IMR-90 (cell line): Measurements from ENCODE around the gene NLRC5. TPM values are rescaled to one million over a fixed set of nuclear protein-coding genes. Genes with fewer than 3 reads are reported as not detected.

Experiments used
- ATAC-seq: fragments of 200-7000 bp; cut with Tn5 transposase; 2 replicates; pipeline ENCODE4 v1.9.1; 2020; ENCODE audit warnings: low read depth, mild to moderate bottlenecking, moderate library complexity
- BruUV-seq: library from RNA; stranded (reverse); fragments of 400-500 nt; replicated peaks from 2 replicates; lab custom pipeline; 2021; lab: Mats Ljungman, UMichigan
- CTCF ChIA-PET: fragments of 300-600 bp; formaldehyde crosslinking; extraction: SDS; loops from one replicate; lab custom pipeline; 2021; ENCODE audit warnings: antibody characterized with exemption; lab: Yijun Ruan, JAX
- POLR2A ChIA-PET: fragments of 300-600 bp; sonication (Branson Sonifier 250); formaldehyde crosslinking; loops from one replicate; lab custom pipeline; 2022; ENCODE audit warnings: antibody characterized with exemption; ENCODE audit not compliant: unreplicated experiment; lab: Charles Lee
- DNase-seq: peaks from one replicate; pipeline ENCODE4 v3.0.0; 2013
- H2AFZ ChIP-seq: replicated peaks from 2 replicates; pipeline ENCODE3; 2013; ENCODE audit warnings: low read length, mild to moderate bottlenecking; ENCODE audit not compliant: poor library complexity
- H2AK5ac ChIP-seq: 2 replicates; pipeline ENCODE4 v1.6.1; 2013; ENCODE audit warnings: low read depth, low read length, inconsistent platforms
- H2AK9ac ChIP-seq: replicated peaks from 2 replicates; pipeline ENCODE3; 2013; ENCODE audit warnings: mild to moderate bottlenecking, low read depth, low read length, moderate library complexity; ENCODE audit not compliant: poor library complexity
- H2BK120ac ChIP-seq: 2 replicates; pipeline ENCODE4 v1.6.1; 2013; ENCODE audit warnings: low read depth, low read length, inconsistent platforms
- H2BK15ac ChIP-seq: 3 replicates; pipeline ENCODE4 v1.6.1; 2013; ENCODE audit warnings: low read depth, low read length, inconsistent platforms
- H2BK20ac ChIP-seq: 2 replicates; pipeline ENCODE4 v1.6.1; 2013; ENCODE audit warnings: low read depth, mild to moderate bottlenecking, inconsistent platforms, low read length, moderate library complexity
- H2BK5ac ChIP-seq: 2 replicates; pipeline ENCODE4 v1.6.1; 2013; ENCODE audit warnings: mild to moderate bottlenecking, low read depth, low read length, inconsistent platforms; ENCODE audit not compliant: poor library complexity, severe bottlenecking
- H3K14ac ChIP-seq: replicated peaks from 2 replicates; pipeline ENCODE4 v1.6.1; 2013; ENCODE audit warnings: low read depth, low read length, inconsistent platforms
- H3K18ac ChIP-seq: 2 replicates; pipeline ENCODE4 v1.6.1; 2013; ENCODE audit warnings: low read depth, low read length, control low read depth
- H3K23ac ChIP-seq: 2 replicates; pipeline ENCODE4 v1.6.1; 2013; ENCODE audit warnings: low read depth, low read length, inconsistent platforms
- H3K27ac ChIP-seq: 2 replicates; pipeline ENCODE4 v1.5.1; 2013; ENCODE audit warnings: mild to moderate bottlenecking, control low read depth, low read length; ENCODE audit not compliant: insufficient read depth
- H3K27me3 ChIP-seq: 2 replicates; pipeline ENCODE4 v1.6.1; 2013; ENCODE audit warnings: low read length; ENCODE audit not compliant: control insufficient read depth, insufficient read depth
- H3K36me3 ChIP-seq: 2 replicates; pipeline ENCODE4 v1.6.1; 2013; ENCODE audit warnings: low read length, mixed read lengths; ENCODE audit not compliant: control insufficient read depth, insufficient read depth
- H3K4ac ChIP-seq: 2 replicates; pipeline ENCODE4 v1.6.1; 2013; ENCODE audit warnings: low read depth, low read length, inconsistent platforms
- H3K4me1 ChIP-seq: 2 replicates; pipeline ENCODE4 v1.6.1; 2013; ENCODE audit warnings: low read length, mixed read lengths; ENCODE audit not compliant: control insufficient read depth, insufficient read depth
- H3K4me2 ChIP-seq: 2 replicates; pipeline ENCODE4 v1.6.1; 2013; ENCODE audit warnings: low read depth, mild to moderate bottlenecking, control low read depth, low read length, moderate library complexity
- H3K4me3 ChIP-seq: 2 replicates; pipeline ENCODE4 v1.5.1; 2013; ENCODE audit warnings: low read depth, mild to moderate bottlenecking, control low read depth, low read length, moderate library complexity; ENCODE audit not compliant: insufficient read depth
- H3K56ac ChIP-seq: 2 replicates; pipeline ENCODE4 v1.6.1; 2013; ENCODE audit warnings: low read length, inconsistent platforms; ENCODE audit not compliant: insufficient read depth; ENCODE audit errors: extremely low read depth
- H3K79me1 ChIP-seq, 2 experiments: 2 replicates each; pipeline ENCODE4 v1.6.1; 2013; ENCODE audit warnings: low read length in 2 of 2, inconsistent platforms in 1 of 2, low read depth in 1 of 2
- H3K9ac ChIP-seq: 2 replicates; pipeline ENCODE4 v1.6.1; 2013; ENCODE audit warnings: low read depth, low read length, control low read depth
- H3K9me1 ChIP-seq: 2 replicates; pipeline ENCODE4 v1.6.1; 2013; ENCODE audit warnings: low read length, inconsistent platforms; ENCODE audit not compliant: insufficient read depth
- H3K9me3 ChIP-seq: 2 replicates; pipeline ENCODE4 v1.6.1; 2013; ENCODE audit warnings: low read length; ENCODE audit not compliant: control insufficient read depth, insufficient read depth
- H4K20me1 ChIP-seq: 2 replicates; pipeline ENCODE4 v1.6.1; 2013; ENCODE audit warnings: low read length, inconsistent platforms; ENCODE audit not compliant: insufficient read depth
- H4K5ac ChIP-seq: 2 replicates; pipeline ENCODE4 v1.6.1; 2013; ENCODE audit warnings: mild to moderate bottlenecking, low read depth, low read length, control low read depth
- H4K8ac ChIP-seq, 2 experiments: 2 replicates each; pipeline ENCODE4 v1.6.1; 2013; ENCODE audit warnings: low read depth in 2 of 2, low read length in 2 of 2, control low read depth in 1 of 2, inconsistent platforms in 1 of 2
- H4K91ac ChIP-seq: 2 replicates; pipeline ENCODE4 v1.6.1; 2013; ENCODE audit warnings: low read depth, low read length, inconsistent platforms; ENCODE audit not compliant: insufficient read depth
- BHLHE40 ChIP-seq: fragments of 150-350 bp; IDR thresholded peaks from 2 replicates; pipeline ENCODE4 v1.6.1; 2016; ENCODE audit warnings: mild to moderate bottlenecking, low read depth, low read length
- CEBPB ChIP-seq: IDR thresholded peaks from 2 replicates; pipeline ENCODE4 v1.6.1; 2012; ENCODE audit warnings: low read depth, low read length, improper control_type of control experiment
- CHD1 ChIP-seq: IDR thresholded peaks from 2 replicates; pipeline ENCODE4 v1.6.1; 2012; ENCODE audit warnings: low read depth, low read length, improper control_type of control experiment
- CTCF ChIP-seq: conservative IDR thresholded peaks from 2 replicates; pipeline ENCODE4 v1.5.1; 2012; ENCODE audit warnings: mild to moderate bottlenecking, low read depth, low read length, improper control_type of control experiment
- ELK1 ChIP-seq: fragments of 150-350 bp; IDR thresholded peaks from 2 replicates; pipeline ENCODE4 v1.6.1; 2016; ENCODE audit warnings: low read depth, mild to moderate bottlenecking, low read length, moderate library complexity, borderline replicate concordance
- MAFK ChIP-seq: IDR thresholded peaks from 2 replicates; pipeline ENCODE4 v1.6.1; 2012; ENCODE audit warnings: low read depth, low read length, improper control_type of control experiment
- MAZ ChIP-seq: IDR thresholded peaks from 2 replicates; pipeline ENCODE4 v1.6.1; 2012; ENCODE audit warnings: low read depth, mild to moderate bottlenecking, low read length, improper control_type of control experiment, moderate library complexity, borderline replicate concordance
- MXI1 ChIP-seq: IDR thresholded peaks from 2 replicates; pipeline ENCODE4 v1.6.1; 2012; ENCODE audit warnings: low read depth, mild to moderate bottlenecking, low read length, moderate library complexity, borderline replicate concordance
- NFE2L2 ChIP-seq: fragments of 150-350 bp; IDR thresholded peaks from 2 replicates; pipeline ENCODE4 v1.6.1; 2016; ENCODE audit warnings: low read depth, mild to moderate bottlenecking, low read length
- POLR2A ChIP-seq: IDR thresholded peaks from 2 replicates; pipeline ENCODE4 v1.6.1; 2012; ENCODE audit warnings: mild to moderate bottlenecking, low read depth, low read length
- RAD21 ChIP-seq: IDR thresholded peaks from 2 replicates; pipeline ENCODE4 v1.6.1; 2012; ENCODE audit warnings: low read length, improper control_type of control experiment
- RCOR1 ChIP-seq: IDR thresholded peaks from 2 replicates; pipeline ENCODE4 v1.6.1; 2012; ENCODE audit warnings: mild to moderate bottlenecking, low read length, improper control_type of control experiment; ENCODE audit not compliant: insufficient replicate concordance
- WGBS, 2 experiments: methylation state at CpG; one replicate each; pipeline versions ENCODE4 v1.1.5 to v1.1.7; 2013; ENCODE audit warnings: missing lambda C conversion rate in 2 of 2; ENCODE audit not compliant: insufficient read length in 1 of 2; ENCODE audit errors: extremely low coverage in 2 of 2; 5-methylcytosine and 5-hydroxymethylcytosine counted together
- dilution Hi-C: fragments of 300-500 bp; cut with HindIII; formaldehyde crosslinking; loops from one replicate; pipeline ENCODE4 v1.14.3; 2018; ENCODE audit warnings: low sequenced_read_pairs; ENCODE audit not compliant: unreplicated experiment
- in situ Hi-C: fragments of 300-500 bp; cut with MboI; formaldehyde crosslinking; loops from 3 replicates; pipeline ENCODE4 v1.14.3; 2019; ENCODE audit warnings: low sequenced_read_pairs, inconsistent platforms, mixed read lengths
- intact Hi-C: fragments of 100-400 bp; cut with micrococcal nuclease; formaldehyde crosslinking; loops from 2 replicates; pipeline ENCODE4 v1.10.0; 2022
- polyA plus RNA-seq, 3 experiments: library from polyadenylated mRNA; depleted of rRNA; stranded (reverse); fragments of >200 nt; gene quantifications; 2 replicates each; pipeline ENCODE4 v1.2.3, GENCODE V29; 2012; ENCODE audit warnings: low replicate concordance in 1 of 3
- total RNA-seq: library from RNA; depleted of rRNA; stranded (reverse); fragments of >200 nt; gene quantifications from 2 replicates; pipeline ENCODE4 v1.2.3, GENCODE V29; 2012

Gene NLRC5
- total and polyA plus RNA-seq, 2 of the 4 experiments (the other 2 are of a cell fraction) = 9.1 to 14.9 TPM

GRCh38 chr16:56998861-56999260, 9.5 kb downstream of the NLRC5 start:
- TF ChIP-seq BHLHE40 (no peak), NFE2L2 (no peak), RAD21 (no peak), CHD1 (no peak), MXI1 (no peak), CEBPB (no peak), CTCF (no peak), MAFK (no peak), RCOR1 (no peak), ELK1 (no peak), MAZ (no peak), POLR2A (no peak)
- peak overlapping the region; percentile 98 for H2BK20ac ChIP-seq
- peak overlapping the region; percentile 99 for H2AK5ac ChIP-seq
- H3K36me3 ChIP-seq = no peaks in the 10 kb centered on the region
- H3K27me3 ChIP-seq = no peaks in the 10 kb centered on the region
- no peaks in the 10 kb centered on the region for H3K9me3 ChIP-seq
- peak overlapping the region; percentile 92; the same call in 2 of the 3 replicates for H2BK15ac ChIP-seq
- 87% methylated on average over 4 of the region's 6 CpGs; no CpG with 5 or more reads in 1 of the 2 experiments for WGBS, 2 experiments
- H4K20me1 ChIP-seq = no peaks in the 10 kb centered on the region
- H3K9ac ChIP-seq = no peak overlapping the region
- H4K8ac ChIP-seq = peak overlapping the region; percentile 93 to 99; a peak in 3 of 4 replicates
- no TSS peak for BruUV-seq
- H3K14ac ChIP-seq = peak overlapping the region; percentile 98; the same call in 1 of the 2 replicates
- peak overlapping the region; percentile 98 for H2BK120ac ChIP-seq
- dilution Hi-C loops (no loop called here), intact Hi-C loops (no loop called here), in situ Hi-C loops (no loop called here)
- H4K91ac ChIP-seq = peak overlapping the region; percentile 99
- no peak overlapping the region for H3K18ac ChIP-seq
- CTCF ChIA-PET = no interaction called here
- no peak overlapping the region for H3K56ac ChIP-seq
- H2AFZ ChIP-seq = no peak overlapping the region
- H3K23ac ChIP-seq = 0 out of 2 replicates have a peak overlapping the region, but pooled peaks have one; percentile 59
- peak overlapping the region; percentile 99; the same call in 1 of the 2 replicates for H3K4ac ChIP-seq
- H3K4me1 ChIP-seq = peaks cover 20% of the 10 kb centered on the region
- no peak for DNase-seq
- peaks cover 34 to 81% of the 10 kb centered on the region in 2 experiments for H3K79me1 ChIP-seq
- peak overlapping the region; percentile 91 for H2AK9ac ChIP-seq
- H3K4me2 ChIP-seq = no peak overlapping the region
- H3K27ac ChIP-seq = no peak overlapping the region
- H4K5ac ChIP-seq = peak overlapping the region; percentile 70; the same call in 1 of the 2 replicates
- peak overlapping the region; percentile 99 for H2BK5ac ChIP-seq
- POLR2A ChIA-PET = no interaction called here
- no peak for ATAC-seq
- no peak overlapping the region for H3K4me3 ChIP-seq
- H3K9me1 ChIP-seq = peaks cover 17% of the 10 kb centered on the region
